ENCODE measurements around the gene HDAC4. TPM values are rescaled to one million over a fixed set of nuclear protein-coding genes. Genes with fewer than 3 reads are reported as not detected.

HDAC4 gene
- total and polyA plus RNA-seq, 2 donors (not counting 1 experiment from before 2014, with no cell fraction given): 13.5 to 46.0 TPM

DNA sequence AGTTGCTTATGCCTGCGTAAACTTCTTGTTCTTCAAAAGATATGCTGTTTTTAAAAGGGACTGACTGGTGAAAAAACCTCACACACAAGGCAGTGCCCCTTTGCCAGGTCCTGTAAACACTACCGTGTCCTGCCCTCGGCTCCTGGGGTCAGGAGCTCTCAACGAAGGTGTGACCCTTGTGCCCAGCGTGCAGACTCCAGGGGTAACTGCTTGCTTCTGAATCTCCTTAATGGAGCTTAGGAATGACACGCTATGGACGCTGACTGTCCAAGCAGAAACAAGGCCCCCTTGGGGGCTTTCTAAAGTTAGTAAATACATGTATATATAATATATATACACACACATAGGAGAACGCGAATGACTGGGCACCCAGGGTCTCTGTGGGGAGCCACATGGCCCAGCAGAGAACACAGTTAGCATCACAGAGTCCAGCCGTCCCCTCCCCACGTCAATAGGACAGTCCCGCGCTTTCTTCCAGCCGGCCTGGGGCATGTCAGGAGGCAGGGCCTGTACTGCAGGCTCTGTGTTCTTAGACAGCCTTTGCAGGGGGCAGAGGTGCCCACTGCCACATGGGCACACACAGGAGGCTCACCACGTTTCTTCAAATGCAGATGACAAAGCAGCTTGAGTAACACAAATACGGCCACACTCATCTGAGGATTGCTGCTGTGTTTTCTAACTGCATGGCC, 96.1 kb downstream of the HDAC4 start:
- no peak overlapping the region for H3K9ac ChIP-seq (ENCODE audit: low read length)
- DNase-seq (no peak), ATAC-seq (ENCODE audit: low read depth) (no peak)
- TF ChIP-seq, protein P1, sequence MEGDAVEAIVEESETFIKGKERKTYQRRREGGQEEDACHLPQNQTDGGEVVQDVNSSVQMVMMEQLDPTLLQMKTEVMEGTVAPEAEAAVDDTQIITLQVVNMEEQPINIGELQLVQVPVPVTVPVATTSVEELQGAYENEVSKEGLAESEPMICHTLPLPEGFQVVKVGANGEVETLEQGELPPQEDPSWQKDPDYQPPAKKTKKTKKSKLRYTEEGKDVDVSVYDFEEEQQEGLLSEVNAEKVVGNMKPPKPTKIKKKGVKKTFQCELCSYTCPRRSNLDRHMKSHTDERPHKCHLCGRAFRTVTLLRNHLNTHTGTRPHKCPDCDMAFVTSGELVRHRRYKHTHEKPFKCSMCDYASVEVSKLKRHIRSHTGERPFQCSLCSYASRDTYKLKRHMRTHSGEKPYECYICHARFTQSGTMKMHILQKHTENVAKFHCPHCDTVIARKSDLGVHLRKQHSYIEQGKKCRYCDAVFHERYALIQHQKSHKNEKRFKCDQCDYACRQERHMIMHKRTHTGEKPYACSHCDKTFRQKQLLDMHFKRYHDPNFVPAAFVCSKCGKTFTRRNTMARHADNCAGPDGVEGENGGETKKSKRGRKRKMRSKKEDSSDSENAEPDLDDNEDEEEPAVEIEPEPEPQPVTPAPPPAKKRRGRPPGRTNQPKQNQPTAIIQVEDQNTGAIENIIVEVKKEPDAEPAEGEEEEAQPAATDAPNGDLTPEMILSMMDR (IDR thresholded peaks at IDR 0.05): no peak
- no peak for TF ChIP-seq EZH2 (IDR thresholded peaks at IDR 0.05; ENCODE audit: borderline replicate concordance, insufficient read depth, low read depth, low read length, poor library complexity, severe bottlenecking)
- no peak overlapping the region for H3K4me2 ChIP-seq (replicated peaks; ENCODE audit: low read depth, low read length, poor library complexity, severe bottlenecking)
- CTCF ChIA-PET: interaction anchor here (2.0 kb wide), 1 partner anchor 37 kb away, joined by 8 read pairs; no protein-coding TSS in a partner anchor
- intact Hi-C loops (cut with micrococcal nuclease): no loop called here
- peaks cover 36% of the 10 kb centered on the region for H3K4me1 Mint-ChIP-seq
- no peaks in the 10 kb centered on the region for H3K9me3 ChIP-seq (ENCODE audit: control extremely low read depth in 1 of 3, control insufficient read depth in 2 of 3, insufficient read depth in 1 of 3, low read length in 2 of 3)
- H3K79me2 ChIP-seq (ENCODE audit: control insufficient read depth, insufficient read depth, low read length): peaks cover 61% of the 10 kb centered on the region
- 82% methylated on average over 12 of the region's 16 CpGs for WGBS (ENCODE audit: insufficient coverage)
- no peaks in the 10 kb centered on the region for H3K36me3 ChIP-seq (replicated peaks in 1 of 2; ENCODE audit: control extremely low read depth in 1 of 2, control insufficient read depth in 1 of 2, extremely low read depth in 1 of 2, insufficient read depth in 2 of 2, low read length in 1 of 2)
- H3K27me3 Mint-ChIP-seq: no peaks in the 10 kb centered on the region
- H3K27ac ChIP-seq (ENCODE audit: low read length in 2 of 2): no peak overlapping the region
- H3K4me1 ChIP-seq (ENCODE audit: control insufficient read depth in 2 of 2, insufficient read depth in 2 of 2, low read length in 2 of 2): peaks cover 25 to 44% of the 10 kb centered on the region in 2 donors
- H3K27ac Mint-ChIP-seq: no peak overlapping the region
- POLR2A ChIA-PET: no interaction called here
- peaks cover 58% of the 10 kb centered on the region for H4K20me1 ChIP-seq (ENCODE audit: control insufficient read depth, insufficient read depth, low read length, poor library complexity, severe bottlenecking)
- no peaks in the 10 kb centered on the region for H3K9me3 Mint-ChIP-seq (ENCODE audit: insufficient read depth)
- no peak overlapping the region for H2AFZ ChIP-seq (ENCODE audit: insufficient read depth, low read depth, low read length, poor library complexity, severe bottlenecking)
- H3K4me3 Mint-ChIP-seq: peak overlapping the region; percentile 29
- H3K27me3 ChIP-seq (replicated peaks in 1 of 4; ENCODE audit: control extremely low read depth in 1 of 4, control insufficient read depth in 3 of 4, insufficient read depth in 4 of 4, low read length in 3 of 4): peaks cover 0 to 5% (median 0%) of the 10 kb centered on the region in 4 experiments
- H3K4me3 ChIP-seq (ENCODE audit: control extremely low read depth in 1 of 5, extremely low read depth in 1 of 5, insufficient read depth in 1 of 5, low read depth in 2 of 5, low read length in 4 of 5): no peak overlapping the region
